IgD-negative memory B cell (primary cell): ENCODE measurements around the gene KCNE1. TPM values are rescaled to one million over a fixed set of nuclear protein-coding genes. Genes with fewer than 3 reads are reported as not detected.
"Not testable (repeated sequence)": the region's sequence is repeated elsewhere in the genome, so short reads cannot be mapped to it uniquely, and the experiment has no call there.

ENCODE experiments used
- H3K27ac Mint-ChIP-seq, 3 donors: one replicate each; pipeline ENCODE4 v1.8.0; 2020 to 2022; ENCODE audit warnings: mild to moderate bottlenecking in 3 of 3, mixed read lengths in 3 of 3, moderate library complexity in 1 of 3
- H3K27me3 Mint-ChIP-seq: one replicate; pipeline ENCODE4 v1.8.0; 2021; ENCODE audit warnings: mixed read lengths
- H3K36me3 Mint-ChIP-seq: one replicate; pipeline ENCODE4 v1.8.0; 2020; ENCODE audit warnings: mild to moderate bottlenecking, mixed read lengths
- H3K4me1 Mint-ChIP-seq, 3 donors: one replicate each; pipeline ENCODE4 v1.8.0; 2020 to 2022; ENCODE audit warnings: mixed read lengths in 3 of 3, mild to moderate bottlenecking in 1 of 3
- H3K4me3 Mint-ChIP-seq, 4 donors: one replicate each; pipeline ENCODE4 v1.8.0; 2020 to 2022; ENCODE audit warnings: mild to moderate bottlenecking in 4 of 4, mixed read lengths in 4 of 4, moderate library complexity in 3 of 4
- H3K9me3 Mint-ChIP-seq, 3 donors: one replicate each; pipeline ENCODE4 v1.8.0; 2020 to 2021; ENCODE audit warnings: mixed read lengths in 3 of 3, mild to moderate bottlenecking in 1 of 3
- polyA plus RNA-seq: library from polyadenylated mRNA; unstranded; fragments of 300-500 nt; fragmentation: Illumina TruSeq; gene quantifications from one replicate; pipeline ENCODE4 v1.2.3, GENCODE V29; 2021

Gene KCNE1
- polyA plus RNA-seq, 1 donor from 2014 or later = not detected

- H3K9me3 Mint-ChIP-seq = no peaks in the 10 kb centered on the region
Measured at GRCh38 chr21:34510148-34511142, 1.6 kb downstream of the KCNE1 start.

GRCh38 chr21:34509151-34509550 lies 2.9 kb downstream of the KCNE1 start:
- no peak overlapping the region for H3K27ac Mint-ChIP-seq
- H3K4me3 Mint-ChIP-seq = no peak overlapping the region
- H3K27me3 Mint-ChIP-seq = peaks cover 15% of the 10 kb centered on the region

More at GRCh38 chr21:34510148-34511142, 1.6 kb downstream of the KCNE1 start:
- no peak overlapping the region for H3K27ac Mint-ChIP-seq
- H3K36me3 Mint-ChIP-seq = no peaks in the 10 kb centered on the region
- peaks cover 0 to 3% (median 0%) of the 10 kb centered on the region in 3 donors for H3K4me1 Mint-ChIP-seq
- H3K4me3 Mint-ChIP-seq = no peak overlapping the region
- peaks cover 12% of the 10 kb centered on the region for H3K27me3 Mint-ChIP-seq

GRCh38 chr21:34504595-34504994 lies 7.4 kb downstream of the KCNE1 start:
- no peaks in the 10 kb centered on the region for H3K4me1 Mint-ChIP-seq
- peaks cover 0 to 5% (median 0%) of the 10 kb centered on the region in 3 donors for H3K9me3 Mint-ChIP-seq
- H3K36me3 Mint-ChIP-seq = no peaks in the 10 kb centered on the region
- H3K4me3 Mint-ChIP-seq = no peak overlapping the region
- no peak overlapping the region for H3K27ac Mint-ChIP-seq
- H3K27me3 Mint-ChIP-seq = peaks cover 21% of the 10 kb centered on the region

More at GRCh38 chr21:34509151-34509550, 2.9 kb downstream of the KCNE1 start:
- H3K4me1 Mint-ChIP-seq = peaks cover 0 to 3% (median 0%) of the 10 kb centered on the region in 3 donors
- H3K36me3 Mint-ChIP-seq = no peaks in the 10 kb centered on the region
- H3K9me3 Mint-ChIP-seq = no peaks in the 10 kb centered on the region

DNA sequence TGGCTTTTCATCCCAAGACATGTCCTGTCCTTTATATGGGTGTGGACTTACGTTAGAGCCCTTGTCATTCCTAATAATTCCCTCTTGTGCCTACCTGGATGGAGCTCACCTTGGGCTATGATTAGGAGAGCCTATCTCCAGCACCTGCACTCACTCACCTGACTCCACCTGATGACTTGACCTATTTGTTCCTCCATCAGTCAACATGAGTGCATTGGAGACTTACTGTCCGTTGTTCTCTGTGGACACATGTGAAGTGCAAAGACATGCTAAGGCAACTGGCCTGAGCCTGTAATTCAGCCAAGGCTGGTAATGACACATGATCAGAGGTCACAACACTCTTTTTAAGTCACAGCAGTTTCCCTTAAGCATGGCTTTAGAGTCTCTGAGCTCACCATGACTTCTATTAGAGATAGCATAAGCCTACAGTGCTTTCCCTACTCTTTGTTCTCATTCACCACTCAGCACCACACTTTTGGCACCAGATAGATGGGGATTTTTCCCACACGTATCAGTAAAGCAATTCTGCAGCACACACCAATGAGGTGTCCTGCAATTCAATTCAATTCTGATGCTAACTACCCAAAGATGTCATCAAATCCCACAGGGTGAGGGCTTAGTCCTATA lies 9.4 kb downstream of the KCNE1 start:
- peaks cover 2 to 12% (median 9%) of the 10 kb centered on the region in 3 donors for H3K9me3 Mint-ChIP-seq
- no peak overlapping the region for H3K27ac Mint-ChIP-seq
- no peaks in the 10 kb centered on the region for H3K36me3 Mint-ChIP-seq
- H3K4me3 Mint-ChIP-seq = no peak overlapping the region
- H3K27me3 Mint-ChIP-seq = peaks cover 26% of the 10 kb centered on the region
- H3K4me1 Mint-ChIP-seq = no peaks in the 10 kb centered on the region

- H3K36me3 Mint-ChIP-seq = no peaks in the 10 kb centered on the region
- H3K4me1 Mint-ChIP-seq = no peaks in the 10 kb centered on the region
- peaks cover 21% of the 10 kb centered on the region for H3K27me3 Mint-ChIP-seq
Measured at GRCh38 chr21:34501716-34502115, 10.3 kb downstream of the KCNE1 start.

GRCh38 chr21:34500191-34500590 lies 11.8 kb downstream of the KCNE1 start:
- H3K36me3 Mint-ChIP-seq = peaks cover 2% of the 10 kb centered on the region
- peaks cover 15% of the 10 kb centered on the region for H3K27me3 Mint-ChIP-seq
- no peaks in the 10 kb centered on the region for H3K4me1 Mint-ChIP-seq
- peaks cover 7 to 31% (median 18%) of the 10 kb centered on the region in 3 donors for H3K9me3 Mint-ChIP-seq
- no peak overlapping the region for H3K4me3 Mint-ChIP-seq
- H3K27ac Mint-ChIP-seq = no peak overlapping the region

More at GRCh38 chr21:34501716-34502115, 10.3 kb downstream of the KCNE1 start:
- H3K27ac Mint-ChIP-seq = no peak overlapping the region
- H3K9me3 Mint-ChIP-seq = peaks cover 3 to 21% (median 15%) of the 10 kb centered on the region in 3 donors
- H3K4me3 Mint-ChIP-seq = no peak overlapping the region

GRCh38 chr21:34499116-34499515 lies 12.9 kb downstream of the KCNE1 start:
- Mint-ChIP-seq H3K36me3 (peaks cover 2% of the 10 kb centered on the region), H3K4me3 (peak overlapping the region in 1 of 4 donors; percentile 32), H3K9me3 (peaks cover 7 to 31% (median 18%) of the 10 kb centered on the region in 3 donors), H3K4me1 (no peaks in the 10 kb centered on the region), H3K27me3 (peaks cover 13% of the 10 kb centered on the region), H3K27ac (no peak overlapping the region)

DNA sequence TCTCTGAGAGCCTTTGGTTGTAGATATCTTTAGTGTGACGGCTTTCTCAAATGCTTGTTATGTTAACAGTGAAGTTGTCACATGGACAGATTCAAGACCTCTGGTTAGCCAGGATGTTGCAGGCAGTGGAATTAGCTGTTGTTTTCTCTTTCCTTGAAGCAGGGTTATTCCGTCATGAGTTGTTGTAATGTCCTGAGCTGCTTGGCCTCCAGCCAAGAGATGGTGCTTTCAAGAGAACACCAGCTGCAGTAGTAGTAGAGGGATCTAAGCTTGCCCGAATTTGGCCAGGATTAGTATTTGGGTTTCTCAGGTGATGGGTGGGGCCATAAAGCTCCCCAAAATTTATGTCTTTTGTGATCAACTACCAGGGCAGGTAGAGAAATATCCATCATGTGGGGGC lies 13.4 kb downstream of the KCNE1 start:
- Mint-ChIP-seq H3K4me1 (no peaks in the 10 kb centered on the region), H3K27ac (no peak overlapping the region), H3K9me3 (peaks cover 7 to 31% (median 18%) of the 10 kb centered on the region in 3 donors), H3K36me3 (peaks cover 2% of the 10 kb centered on the region), H3K27me3 (peaks cover 13% of the 10 kb centered on the region), H3K4me3 (peak overlapping the region in 1 of 4 donors; percentile 32)

DNA sequence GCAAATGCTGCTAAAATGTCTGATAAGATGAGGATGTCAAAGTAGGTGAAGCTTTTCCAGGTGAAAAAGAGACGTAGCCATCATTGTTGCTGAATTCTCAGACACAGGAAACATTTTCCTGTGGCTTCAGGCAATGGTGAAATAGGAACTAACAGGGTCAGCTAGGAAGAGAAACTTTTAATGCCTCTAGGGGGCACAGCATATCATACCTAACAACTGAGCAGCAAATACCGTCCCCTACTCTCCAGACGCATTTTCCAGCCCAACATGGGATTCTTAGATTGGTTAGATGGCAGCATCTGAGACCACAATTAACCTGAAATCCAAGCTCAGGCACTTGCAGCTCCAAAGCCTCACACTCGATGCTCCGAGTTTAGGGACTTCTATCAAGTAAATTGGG lies 28.2 kb downstream of the KCNE1 start:
- H3K9me3 Mint-ChIP-seq, H3K4me1 Mint-ChIP-seq, H3K27ac Mint-ChIP-seq, H3K4me3 Mint-ChIP-seq, H3K36me3 Mint-ChIP-seq, H3K27me3 Mint-ChIP-seq: not testable (repeated sequence)

GRCh38 chr21:34483435-34483834 lies 28.6 kb downstream of the KCNE1 start:
- H3K9me3 Mint-ChIP-seq, H3K4me1 Mint-ChIP-seq, H3K27ac Mint-ChIP-seq, H3K4me3 Mint-ChIP-seq, H3K36me3 Mint-ChIP-seq, H3K27me3 Mint-ChIP-seq: not testable (repeated sequence)

GRCh38 chr21:34467333-34467732 lies 44.7 kb downstream of the KCNE1 start:
- not testable (repeated sequence) for H3K27ac Mint-ChIP-seq, H3K4me3 Mint-ChIP-seq, H3K27me3 Mint-ChIP-seq, H3K4me1 Mint-ChIP-seq, H3K36me3 Mint-ChIP-seq, H3K9me3 Mint-ChIP-seq

DNA sequence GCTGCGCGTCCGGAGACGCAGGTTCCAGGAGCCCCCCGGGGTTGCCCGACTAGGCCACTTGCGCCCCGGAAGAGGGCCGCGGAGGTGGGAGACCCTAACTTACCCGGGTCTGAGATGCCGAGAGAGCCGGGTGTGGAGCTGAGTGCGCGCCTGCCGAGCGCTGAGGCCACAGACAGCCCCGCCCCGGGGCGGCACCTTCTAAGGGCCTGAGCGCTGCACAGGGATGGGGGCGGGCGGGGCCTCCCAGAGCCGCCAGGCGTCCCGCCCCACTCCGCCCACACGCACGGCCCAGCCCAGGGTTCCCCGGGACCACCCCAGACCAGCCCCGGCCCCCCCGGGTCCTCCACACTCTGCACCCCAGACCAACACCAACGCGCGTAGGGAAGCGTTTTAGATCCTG lies 52.6 kb downstream of the KCNE1 start:
- not testable (repeated sequence) for H3K27ac Mint-ChIP-seq, H3K4me3 Mint-ChIP-seq, H3K4me1 Mint-ChIP-seq, H3K27me3 Mint-ChIP-seq, H3K9me3 Mint-ChIP-seq, H3K36me3 Mint-ChIP-seq

GRCh38 chr21:34458266-34458665 lies 53.7 kb downstream of the KCNE1 start:
- H3K9me3 Mint-ChIP-seq = not testable (repeated sequence)

DNA sequence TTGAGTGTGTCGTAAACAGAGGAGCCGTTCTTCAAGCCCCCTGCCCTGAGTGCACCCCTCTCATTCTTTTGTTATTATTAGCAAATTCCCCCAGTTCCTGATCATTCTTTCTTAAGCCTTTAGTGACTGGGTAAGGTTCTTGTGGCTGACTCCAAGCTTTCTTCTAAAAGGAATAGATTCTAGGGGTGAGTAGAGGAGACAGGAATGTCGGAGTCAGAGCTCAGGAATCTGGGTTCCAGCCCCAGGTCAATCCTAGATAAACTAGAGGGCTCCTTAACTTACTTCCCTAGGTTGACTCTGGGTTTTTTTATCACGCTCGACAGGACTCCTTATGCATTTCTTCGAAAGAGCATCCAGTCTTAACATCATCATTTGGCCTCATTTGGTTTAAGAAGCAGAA lies 55.8 kb downstream of the KCNE1 start:
- H3K36me3 Mint-ChIP-seq, H3K4me1 Mint-ChIP-seq, H3K27ac Mint-ChIP-seq, H3K4me3 Mint-ChIP-seq, H3K27me3 Mint-ChIP-seq, H3K9me3 Mint-ChIP-seq: not testable (repeated sequence)

More at GRCh38 chr21:34458266-34458665, 53.7 kb downstream of the KCNE1 start:
- H3K27me3 Mint-ChIP-seq, H3K27ac Mint-ChIP-seq, H3K36me3 Mint-ChIP-seq, H3K4me3 Mint-ChIP-seq, H3K4me1 Mint-ChIP-seq: not testable (repeated sequence)

GRCh38 chr21:34455628-34456027 lies 56.4 kb downstream of the KCNE1 start:
- not testable (repeated sequence) for H3K4me3 Mint-ChIP-seq

More at GRCh38 chr21:34455628-34456027, 56.4 kb downstream of the KCNE1 start:
- H3K9me3 Mint-ChIP-seq, H3K27me3 Mint-ChIP-seq, H3K36me3 Mint-ChIP-seq, H3K27ac Mint-ChIP-seq, H3K4me1 Mint-ChIP-seq: not testable (repeated sequence)
